Measurements from ENCODE around the gene CTCFL.
"Not testable (repeated sequence)": the region's sequence is repeated elsewhere in the genome, so short reads cannot be mapped to it uniquely, and the experiment has no call there.

The CTCFL gene

DNA sequence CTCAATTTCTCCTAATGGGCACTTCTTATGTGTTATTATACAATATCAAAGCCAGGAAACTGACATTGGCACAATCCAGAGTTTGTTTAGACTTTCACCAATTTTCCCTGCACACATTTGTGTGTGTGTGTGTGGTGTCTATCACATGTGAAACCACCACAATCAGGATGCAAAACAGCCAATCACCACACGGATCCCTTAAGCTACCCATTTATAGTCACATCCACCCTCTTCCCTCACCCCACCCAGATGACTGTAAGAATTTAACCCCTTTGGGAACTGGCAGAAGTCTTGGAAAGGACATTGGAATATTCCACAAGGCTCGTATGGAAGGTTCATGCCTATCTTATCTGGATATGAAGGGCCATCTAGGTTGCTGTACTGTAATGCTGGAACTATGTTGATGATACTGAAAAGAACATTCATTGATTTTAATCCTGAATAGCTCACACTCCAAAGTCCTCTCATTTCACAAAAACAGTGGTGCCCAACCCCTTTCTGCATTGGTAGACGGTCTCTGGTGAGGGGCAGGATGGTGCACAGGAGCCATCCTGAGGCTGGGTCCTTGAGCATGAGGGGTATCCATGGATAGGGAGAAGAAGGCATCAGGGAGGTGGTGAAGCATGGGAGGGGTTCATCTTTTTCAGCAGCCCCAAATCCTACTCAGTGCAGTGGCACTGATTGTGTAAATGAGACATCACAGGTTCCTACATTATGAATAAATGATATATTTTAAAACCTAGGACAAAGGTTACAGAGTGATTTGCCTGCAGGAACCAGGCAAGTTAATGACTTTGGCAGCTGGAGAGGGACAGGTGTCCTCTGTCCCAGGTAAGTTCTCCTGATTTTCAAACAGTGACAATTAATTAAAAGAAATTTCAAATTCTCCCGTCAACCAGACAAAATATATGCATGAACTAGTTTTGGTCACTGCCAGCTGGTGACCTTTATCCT is 12.1 kb upstream of the CTCFL start:
- no peak for DNase-seq (ENCODE audit: low read depth)

DNA sequence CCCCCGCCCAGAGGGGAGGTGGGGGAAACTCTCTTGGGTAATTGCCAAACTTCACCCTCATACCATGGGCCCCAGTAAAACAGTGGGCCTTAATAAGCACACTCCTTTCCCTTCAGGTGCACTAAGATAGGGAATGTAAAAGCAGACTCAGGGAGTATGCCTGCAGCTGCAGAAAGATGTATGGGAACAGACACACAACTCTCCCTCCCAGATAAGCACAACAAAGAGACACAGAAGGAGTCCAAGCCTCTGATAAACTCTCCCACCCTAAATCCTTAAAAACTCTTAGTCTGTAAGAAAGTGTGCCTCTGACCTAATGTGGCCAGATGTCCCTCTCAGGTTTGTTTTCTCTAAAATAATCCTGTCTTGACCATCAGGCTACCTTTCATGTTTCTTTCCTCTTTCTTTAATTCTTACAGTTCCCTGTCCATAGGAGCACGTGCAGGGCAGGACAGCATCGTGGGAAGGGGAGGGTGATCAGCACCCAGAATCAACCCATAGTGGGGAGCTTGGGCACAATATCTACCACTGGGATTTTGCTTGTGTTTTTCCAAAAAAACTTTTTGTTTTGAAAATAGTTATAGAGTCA is 11.3 kb upstream of the CTCFL start:
- no peak for DNase-seq (ENCODE audit: low read depth)

DNA sequence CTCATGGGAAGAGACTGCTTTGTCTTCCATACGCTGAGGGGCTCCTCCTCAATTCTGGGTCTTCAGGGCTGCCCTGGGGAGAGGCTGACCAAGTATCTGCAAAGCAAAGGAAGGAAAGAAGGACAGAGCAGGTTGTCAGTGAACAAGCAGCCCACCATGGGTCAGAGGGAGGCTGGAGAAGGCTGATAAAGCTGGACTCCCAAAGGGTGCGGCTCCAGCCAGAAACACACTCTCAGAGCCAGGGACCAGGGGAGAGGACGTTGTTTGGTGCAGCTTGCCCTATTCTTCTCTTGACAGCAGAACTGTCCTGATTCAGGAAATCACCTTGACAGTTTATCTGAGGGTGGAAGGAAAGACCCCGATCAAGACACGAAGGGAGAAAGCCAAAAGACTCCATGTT is 10.4 kb upstream of the CTCFL start:
- DNase-seq (ENCODE audit: low read depth), result no peak

DNA sequence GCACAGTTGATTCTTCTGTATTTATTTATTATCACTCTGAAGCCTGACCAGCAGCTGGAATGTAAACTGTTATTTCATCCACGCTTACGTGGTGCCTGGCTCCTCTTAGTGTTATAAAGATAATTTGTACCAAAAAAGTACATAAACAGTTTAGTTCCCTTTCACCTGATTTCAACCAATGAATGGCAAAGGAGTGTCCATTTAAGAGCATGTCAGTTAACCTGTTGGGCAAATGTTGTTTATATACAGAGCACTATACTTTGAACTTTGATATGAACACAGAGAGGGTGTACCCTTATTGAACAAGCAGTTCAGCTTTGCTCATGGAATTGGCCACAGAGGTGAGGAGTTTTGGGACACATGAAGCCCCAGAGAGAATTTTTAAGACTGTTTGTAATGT is 7.2 kb upstream of the CTCFL start:
- no peak for DNase-seq (ENCODE audit: low read depth)

DNA sequence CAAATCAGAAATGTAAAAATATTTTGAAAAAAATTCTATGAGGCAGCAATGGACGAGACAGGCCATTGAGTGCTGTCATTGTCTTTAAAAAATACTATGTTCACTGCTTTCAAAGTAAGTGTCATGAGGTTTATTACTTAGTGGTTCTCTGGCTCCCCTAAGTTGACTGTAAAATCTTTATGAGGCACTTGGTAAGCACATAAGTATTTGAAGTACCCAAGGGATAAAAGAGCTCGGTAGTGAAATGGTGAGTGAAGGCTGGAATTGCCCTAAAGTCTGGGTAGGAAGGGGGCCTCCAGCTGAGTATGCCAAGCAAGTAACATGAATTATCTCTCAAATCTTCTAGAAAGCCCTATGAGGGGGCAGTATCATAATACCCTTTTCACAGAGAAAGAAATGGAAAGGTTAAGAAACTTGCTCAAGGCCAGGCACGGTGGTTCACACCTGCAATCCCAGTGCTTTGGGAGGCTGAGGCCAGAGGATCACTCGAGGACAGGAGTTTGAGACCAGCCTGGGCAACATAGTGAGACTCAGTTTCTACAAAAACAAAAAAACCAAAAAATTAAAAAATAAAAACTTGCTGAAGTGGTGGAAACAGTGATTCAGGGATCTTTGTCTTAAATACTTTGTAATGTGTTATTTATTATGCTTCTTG is 5.5 kb upstream of the CTCFL start:
- DNase-seq (ENCODE audit: low read depth), result no peak

DNA sequence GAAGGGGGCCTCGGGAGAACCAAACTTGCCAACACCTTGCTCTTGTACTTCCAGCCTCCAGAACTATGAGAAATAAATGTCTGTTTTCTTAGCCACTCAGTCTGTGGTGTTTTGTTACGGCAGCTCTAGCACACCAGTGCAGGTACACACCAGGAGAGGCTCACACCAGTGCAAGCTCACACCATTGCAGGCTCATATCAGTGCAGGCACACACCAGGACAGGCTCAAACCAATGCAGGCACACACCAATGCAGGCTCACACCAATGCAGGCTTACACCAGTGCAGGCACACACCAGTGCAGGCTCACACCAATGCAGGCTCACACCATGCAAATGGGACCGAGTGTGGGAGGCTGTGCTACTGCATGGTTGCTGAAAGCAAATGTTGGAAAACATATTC is 4.9 kb upstream of the CTCFL start:
- no peak for DNase-seq (ENCODE audit: low read depth)

DNA sequence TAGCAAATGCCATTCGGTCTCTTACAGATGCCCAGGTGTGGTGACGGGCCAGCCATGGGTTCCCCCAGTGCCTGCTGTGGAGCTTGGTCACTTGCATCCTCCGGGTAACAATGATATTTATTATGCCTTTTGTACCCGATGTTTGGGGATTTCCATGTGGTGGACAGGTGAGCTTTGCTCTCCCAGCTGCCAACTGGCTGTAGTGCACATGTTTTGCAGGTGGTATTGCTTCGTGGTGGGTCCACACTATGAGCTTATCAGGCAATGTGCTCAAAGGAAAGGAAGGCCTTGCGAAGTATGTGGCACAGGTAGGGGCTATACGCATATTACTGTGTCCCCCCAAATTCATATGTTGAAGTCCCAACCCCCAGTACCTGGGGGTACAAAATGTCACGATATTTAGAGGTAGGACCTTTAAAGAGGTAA is 4.2 kb upstream of the CTCFL start:
- no peak for DNase-seq (ENCODE audit: low read depth)

DNA sequence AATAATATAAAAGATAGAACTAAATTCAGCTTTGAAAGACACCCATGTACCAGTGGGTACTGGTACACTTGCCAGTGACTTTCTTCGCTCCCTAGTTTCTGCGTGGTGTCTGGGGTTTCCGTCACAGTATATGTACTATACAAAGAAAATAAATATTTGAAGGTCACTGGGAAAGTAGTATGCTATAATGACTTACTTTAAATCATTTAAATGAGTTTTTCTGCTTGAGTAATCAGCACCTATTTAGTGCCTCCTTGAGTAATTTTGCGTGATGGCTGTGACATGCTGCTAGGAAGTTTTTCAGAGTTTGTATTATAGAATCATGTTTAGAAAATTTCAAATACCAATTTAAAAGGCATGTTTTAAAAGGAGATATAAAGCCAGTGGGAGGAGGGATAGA is 3.2 kb upstream of the CTCFL start:
- DNase-seq (ENCODE audit: low read depth), result no peak

DNA sequence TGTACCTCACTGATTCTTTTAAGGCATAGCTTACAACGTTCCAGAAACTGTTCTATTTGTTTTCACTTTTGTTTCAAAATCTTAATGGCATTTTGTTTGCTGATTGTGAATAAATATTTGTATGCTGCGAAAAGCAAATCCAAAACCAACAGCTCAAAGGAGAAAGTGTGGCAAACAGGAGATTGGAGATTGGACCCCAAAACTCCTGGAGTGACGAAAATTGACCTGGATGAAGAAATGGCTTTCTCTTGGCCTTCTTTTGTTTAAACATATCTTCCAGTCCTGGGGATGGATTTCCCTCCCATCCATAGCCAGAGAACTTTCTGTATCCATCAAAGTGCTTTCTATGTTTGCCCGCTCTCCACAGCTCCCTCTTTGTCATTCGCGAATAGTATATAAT is 2.8 kb upstream of the CTCFL start:
- DNase-seq (ENCODE audit: low read depth), result no peak

DNA sequence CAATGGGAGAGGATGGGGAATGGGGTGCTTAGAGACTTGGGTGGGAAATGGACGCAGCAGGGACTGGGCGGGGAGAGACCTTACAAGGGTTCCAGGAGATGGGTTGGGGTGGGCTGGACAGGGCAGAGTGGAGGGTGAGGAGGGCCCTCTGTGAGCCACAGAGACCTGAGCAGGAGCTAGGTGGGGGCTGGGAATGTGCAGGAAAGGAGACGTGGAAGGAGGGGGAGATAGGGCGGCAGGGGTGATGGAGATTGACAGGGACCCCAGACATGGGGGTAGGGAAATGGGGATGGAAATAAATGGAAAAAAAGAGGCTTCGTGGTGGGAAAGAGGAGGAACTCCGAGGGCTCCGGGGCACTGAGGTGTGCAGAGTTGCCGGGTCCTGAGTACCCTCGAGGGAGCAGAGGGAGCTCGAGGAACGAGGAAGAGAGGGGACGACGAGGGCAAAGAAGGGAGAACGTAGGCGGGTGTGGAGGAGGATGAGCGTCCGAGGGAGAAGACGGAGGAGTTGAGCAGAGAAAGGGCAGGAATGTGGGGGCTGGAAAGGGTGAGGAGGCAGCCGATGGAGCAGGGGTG is 2.0 kb upstream of the CTCFL start:
- DNase-seq (ENCODE audit: low read depth), result no peak

DNA sequence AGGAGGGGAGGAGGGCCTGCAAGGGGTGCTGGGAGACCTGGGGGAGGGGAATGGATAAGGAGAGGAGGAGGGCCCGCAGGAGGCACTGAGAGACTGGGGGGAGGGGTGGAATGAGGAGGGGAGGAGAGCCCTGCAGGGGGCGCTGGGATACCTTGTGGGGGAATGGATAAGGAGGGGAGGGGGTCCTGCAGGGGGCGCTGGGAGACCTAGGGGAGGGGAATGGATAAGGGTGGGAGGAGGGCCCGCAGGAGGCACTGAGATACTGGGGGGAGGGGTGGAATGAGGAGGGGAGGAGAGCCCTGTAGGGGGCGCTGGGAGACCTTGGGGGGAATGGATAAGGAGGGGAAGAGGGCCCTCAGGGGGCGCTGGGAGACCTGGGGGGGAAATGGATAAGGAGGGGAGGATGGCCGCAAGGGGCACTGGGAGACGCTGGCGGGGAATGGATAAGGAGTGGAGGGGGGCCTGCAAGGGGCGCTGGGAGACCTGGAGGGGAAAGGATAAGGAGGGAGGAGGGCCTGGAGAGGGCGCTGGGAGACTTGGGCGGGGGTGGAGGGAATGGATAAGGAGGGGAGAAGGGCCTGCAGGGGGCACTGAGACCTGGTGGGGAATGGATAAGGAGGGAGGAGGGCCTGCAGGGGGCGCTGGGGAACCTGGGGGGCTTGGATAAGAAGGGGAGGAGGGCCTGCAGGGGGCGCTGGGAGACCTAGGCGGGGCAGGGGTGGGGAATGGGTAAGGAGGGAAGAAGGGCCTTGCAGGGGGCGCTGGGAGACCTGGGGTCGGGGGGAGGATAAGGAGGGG is 1.3 kb upstream of the CTCFL start:
- DNase-seq (ENCODE audit: low read depth), result no peak

DNA sequence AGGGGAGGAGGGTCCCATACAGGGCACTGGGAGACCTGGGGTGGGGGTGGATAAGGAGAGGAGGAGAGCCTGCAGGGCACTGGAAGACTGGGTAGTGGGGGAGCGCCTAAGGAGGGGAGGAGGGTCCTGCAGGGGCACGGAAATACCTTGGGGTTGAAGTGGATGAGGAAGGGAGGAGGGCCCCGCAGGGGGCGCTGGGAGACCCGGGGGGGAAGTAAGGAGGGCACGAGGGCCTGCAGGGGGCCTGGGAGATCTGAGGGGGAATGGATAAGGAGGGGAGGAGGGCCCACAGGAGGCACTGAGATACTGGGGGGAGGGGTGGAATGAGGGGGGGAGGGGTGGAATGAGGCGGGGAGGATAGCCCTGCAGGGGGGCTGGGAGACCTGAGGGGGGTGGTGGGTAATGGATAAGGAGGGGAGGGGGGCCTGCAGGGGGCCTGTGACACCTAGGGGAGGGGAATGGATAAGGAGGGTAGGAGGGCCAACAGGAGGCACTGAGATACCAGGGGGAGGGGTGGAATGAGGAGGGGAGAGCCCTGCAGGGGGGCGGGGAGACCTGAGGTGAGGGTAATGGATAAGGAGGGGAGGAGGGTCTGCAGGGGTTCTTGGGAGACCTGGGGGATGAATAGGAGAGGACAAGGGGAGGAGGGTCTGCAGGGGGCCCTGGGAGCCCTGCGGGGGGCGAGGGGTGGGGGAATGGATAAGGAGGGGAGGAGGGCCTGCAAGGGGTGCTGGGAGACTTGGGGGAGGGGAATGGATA is 567 bp upstream of the CTCFL start:
- no peak for DNase-seq (ENCODE audit: low read depth)

DNA sequence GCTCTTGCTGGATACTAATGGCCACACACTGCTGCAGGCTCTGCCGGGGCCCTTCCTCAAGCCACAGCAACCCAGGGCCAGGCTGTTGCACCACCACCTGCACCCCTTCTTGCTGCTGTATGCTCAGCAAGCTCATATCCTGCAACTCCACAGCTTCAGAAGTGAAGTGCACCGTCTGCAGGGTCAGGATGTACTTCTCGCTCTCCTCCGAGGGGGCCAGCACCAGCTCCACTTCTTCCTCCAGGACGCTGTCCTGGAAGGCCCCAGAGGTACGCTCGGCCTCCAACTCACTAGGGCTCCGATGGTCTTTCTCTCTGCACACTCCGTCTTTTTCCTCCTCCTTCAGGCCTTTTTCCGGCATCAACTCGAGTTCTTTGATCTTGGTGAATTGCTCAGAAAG is 1.2 kb downstream of the CTCFL start:
- DNase-seq (ENCODE audit: low read depth), result no peak

DNA sequence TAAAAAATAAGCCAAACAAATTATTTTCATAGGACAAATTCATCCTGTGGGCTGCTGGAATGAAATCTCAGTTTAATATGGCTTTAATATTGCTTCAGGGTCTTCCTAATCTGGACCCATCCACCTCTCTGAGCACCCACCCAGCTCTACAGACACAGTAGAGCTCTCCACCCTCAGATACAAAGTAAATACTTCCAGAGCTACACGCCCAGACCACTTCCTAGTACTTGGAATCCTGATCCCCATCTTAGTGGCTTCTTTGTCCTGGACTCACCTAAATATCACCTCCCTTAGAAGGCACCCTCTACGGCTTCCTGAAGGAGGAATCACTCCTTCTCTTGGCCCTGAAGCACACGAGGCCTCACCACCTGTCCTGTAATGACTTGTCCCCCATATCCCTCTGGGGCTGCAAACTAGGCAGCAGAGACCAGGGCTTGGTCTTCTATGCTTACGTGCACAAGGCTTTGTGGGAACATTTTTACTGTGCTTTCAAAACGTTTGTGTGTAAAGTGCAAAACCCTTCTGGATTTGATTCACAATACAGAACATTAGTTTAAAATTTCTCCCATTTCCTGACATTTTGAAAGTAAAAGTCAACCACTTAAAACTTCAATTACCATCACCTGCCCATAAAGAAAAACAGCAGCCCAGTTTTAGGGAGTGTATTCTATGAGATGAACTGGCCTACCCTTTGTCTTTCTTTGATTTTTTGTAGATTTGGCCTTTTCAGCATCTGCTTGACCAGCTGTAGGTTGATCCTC is 2.4 kb downstream of the CTCFL start:
- DNase-seq (ENCODE audit: low read depth), result no peak

DNA sequence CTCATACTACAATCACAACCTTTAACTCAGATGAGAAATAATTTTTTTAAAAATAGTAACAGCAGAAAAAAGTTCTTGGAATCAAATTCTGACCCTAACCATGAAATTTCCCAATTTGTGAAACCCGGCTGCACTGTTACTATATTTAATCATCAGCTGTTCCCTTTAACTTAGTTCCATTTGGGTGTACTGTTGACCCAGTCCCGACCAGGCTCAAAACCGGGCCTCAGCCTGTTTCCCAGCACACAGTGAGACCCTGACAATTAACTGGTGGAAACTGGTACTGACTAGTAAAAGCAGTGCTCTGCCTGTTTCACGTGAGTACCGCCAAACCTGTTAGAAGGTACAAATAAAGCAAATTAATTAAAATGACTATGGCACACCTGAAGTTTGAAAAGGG is 7.0 kb downstream of the CTCFL start:
- DNase-seq (ENCODE audit: low read depth), result no peak

DNA sequence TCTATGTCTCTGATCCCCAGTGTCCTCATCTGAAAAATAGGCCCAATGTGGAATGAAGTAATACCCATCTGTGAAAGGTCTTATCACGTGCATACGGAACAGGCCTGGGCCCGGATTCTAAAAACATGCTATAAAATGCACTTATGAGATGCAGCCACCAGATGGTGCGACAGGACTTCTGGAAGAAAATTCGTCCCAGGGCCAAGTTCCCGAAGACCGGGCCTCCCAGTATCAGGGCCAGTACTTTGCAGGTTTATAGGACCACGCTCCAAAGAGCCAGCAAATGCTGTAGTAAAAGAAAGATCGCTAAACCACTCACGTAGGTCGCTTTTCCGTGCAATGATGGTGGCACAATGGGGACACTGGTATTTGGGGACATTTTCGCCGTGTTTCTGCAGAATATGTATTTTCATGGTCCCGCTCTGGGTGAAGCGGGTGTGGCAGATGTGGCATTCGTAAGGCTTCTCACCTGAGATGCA is 10.6 kb downstream of the CTCFL start:
- peak; percentile 47 for DNase-seq (ENCODE audit: low read depth)

DNA sequence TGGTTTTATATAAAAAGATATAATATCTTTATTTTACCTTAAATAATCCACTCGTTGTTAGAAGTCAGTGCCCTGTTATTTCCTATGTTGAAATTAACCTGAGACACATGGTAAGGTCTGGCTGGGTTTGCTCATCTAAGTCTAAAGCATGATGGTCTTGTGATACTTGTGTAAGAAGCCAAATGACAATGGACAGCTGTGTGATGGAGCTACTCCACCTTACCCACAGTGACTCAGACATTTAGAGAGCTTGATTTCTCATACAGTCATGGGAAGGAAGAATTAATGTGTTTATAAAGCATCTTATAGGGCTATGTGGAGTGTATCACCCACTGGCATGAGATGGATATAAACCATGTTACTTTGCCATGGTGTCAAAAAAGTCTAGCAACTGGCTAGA is 11.7 kb downstream of the CTCFL start:
- peak; percentile 9 for DNase-seq (ENCODE audit: low read depth)

DNA sequence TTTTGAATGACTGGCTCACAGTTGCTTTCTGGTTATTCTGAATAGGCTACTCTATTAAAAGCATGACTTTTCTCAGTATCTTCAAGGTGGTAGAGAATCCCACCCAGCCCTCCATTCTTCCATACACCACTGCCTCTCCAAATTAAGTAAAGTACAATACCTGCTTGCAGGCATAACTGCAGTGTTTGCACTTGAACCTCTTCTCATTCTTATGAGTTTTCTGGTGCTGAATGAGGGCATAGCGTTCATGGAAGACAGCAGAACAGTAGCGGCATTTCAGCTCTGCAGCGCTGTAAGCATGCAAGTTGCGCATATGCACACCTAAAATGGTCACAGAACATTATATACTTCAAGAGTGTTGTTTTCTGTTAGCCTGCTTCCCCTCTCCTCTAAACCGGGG is 12.5 kb downstream of the CTCFL start:
- no peak for DNase-seq (ENCODE audit: low read depth)

DNA sequence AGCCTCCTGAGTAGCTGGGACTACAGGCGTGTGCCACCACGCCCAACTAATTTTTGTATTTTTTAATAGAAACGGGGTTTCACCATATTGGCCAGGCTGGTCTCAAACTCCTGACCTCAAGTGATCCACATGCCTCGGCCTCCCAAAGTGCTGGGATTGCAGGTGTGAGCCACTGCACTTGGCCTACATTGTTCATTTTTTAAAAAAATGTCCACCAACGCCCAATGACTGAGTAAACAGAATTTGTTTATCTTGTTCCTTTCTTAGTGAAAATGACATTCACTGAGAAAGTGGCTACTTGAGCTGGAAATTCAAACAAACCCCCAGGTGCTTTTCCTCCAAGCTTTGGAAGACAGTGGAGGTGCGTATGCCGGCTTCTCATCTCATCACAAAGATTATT is 13.2 kb downstream of the CTCFL start:
- not testable (repeated sequence) for DNase-seq (ENCODE audit: low read depth)

DNA sequence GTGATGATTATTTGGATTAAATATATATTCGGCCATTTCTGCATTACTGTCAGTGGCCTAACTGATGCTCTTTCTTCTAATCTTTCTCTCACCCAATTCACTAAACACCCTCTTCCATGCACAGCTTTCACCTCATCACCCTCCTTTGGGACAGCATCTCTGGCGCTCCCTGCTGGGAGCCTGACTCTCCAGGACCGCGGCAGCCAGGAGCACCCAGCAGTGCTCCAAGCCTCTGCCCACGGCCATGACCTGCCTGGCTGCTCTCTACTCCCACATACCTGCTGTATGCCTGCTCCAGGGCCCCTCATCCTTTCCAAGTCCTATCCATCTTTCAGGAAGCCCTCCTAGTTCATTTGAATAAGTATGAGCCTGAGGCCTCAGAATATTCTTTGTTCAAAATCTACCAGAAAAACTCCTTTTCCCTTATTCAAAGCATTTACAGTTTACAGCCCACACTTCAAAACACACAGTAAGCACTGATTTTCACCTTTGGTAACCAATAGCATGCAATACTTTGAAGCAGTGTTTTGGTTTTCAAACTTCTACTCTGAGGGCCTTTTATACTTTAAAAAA is 15.2 kb downstream of the CTCFL start:
- no peak for DNase-seq (ENCODE audit: low read depth)

All from stromal cell of bone marrow (primary cell).